HG02642 (cell line): Measurements from ENCODE around the gene CD2AP.
A peak's percentile ranks its signal among the peaks of the same experiment; 100 is the strongest.
"Not testable (repeated sequence)": the region's sequence is repeated elsewhere in the genome, so short reads cannot be mapped to it uniquely, and the experiment has no call there.

Source experiments
- ATAC-seq: cut with Tn5 transposase; IDR thresholded peaks from one replicate; pipeline ENCODE4 v1.9.1; 2021; ENCODE audit warnings: mild to moderate bottlenecking; ENCODE audit not compliant: unreplicated experiment, poor library complexity

CD2AP gene

DNA sequence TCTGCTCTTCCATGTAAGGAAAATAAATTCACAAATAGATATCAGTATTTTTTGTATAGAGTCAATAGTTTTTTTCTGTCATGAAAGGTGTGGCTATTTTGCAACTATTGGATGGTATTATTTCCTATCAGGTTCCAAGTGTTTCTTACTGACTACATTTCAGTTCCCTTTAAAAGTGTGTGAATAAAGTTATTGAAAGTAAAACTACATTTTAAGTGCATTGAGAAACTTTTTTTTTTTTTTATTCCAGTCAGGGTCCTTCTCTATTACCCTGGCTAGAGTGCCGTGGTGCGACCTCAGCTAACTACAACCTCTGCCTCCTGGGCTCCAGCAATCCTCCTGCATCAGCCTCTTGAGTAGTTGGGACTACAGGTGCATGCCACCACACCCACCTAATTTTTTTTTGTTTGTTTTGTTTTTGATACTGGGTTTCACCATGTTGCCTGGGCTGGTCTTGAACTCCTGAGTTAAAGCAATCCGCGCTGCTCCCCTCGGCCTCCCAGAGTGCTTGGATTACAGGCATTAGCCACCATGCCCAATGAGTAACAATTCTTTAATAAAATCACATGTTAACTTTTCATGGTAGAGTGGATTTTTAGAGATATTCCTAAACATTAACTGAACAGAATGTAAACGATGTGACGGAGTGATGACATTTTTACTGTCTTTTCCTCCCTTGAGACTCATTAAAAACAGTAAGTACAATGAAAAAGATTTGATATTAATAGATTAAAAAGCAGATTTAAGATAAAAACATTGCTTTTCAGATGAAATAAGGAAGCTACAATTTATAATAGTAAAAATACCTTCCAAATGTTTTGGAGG is 151.1 kb downstream of the CD2AP start:
- ATAC-seq = no peak

DNA sequence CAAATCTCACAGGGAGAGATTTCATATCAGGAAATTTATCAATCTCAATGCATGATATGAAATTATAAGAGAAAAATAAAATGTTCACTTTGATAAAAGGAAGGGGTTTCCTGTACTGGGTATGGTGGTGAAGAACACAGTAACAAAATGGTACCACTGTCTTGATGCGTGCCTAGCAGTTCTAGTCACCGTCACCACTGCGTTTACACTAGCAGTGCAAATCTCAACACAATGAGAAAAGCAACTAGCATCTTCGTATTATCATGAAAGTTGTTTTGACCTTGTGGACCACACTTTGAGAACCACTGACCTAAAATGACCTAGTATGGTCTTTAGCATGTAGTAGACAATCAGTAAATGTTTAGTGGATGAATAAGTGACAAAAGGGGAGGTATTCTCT is 152.4 kb downstream of the CD2AP start:
- no peak for ATAC-seq

DNA sequence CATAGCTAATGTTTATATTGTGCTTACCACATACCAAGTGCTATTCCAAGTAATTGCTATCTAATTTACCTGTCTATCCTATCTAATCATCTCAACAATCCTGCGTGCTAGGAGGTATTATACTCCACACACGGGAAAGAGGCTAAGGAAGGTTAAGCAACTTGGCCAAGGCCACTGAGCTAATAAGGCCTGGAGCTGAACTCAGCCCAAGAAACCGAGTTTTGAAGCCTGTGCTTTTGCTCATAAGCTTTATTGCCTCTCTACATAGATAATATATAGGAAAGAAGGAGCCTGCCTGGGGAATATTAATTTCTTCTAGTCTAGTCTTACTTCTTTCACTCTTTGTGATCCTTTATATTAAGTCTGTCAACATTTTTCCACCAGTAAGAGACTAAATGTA is 153.0 kb downstream of the CD2AP start:
- ATAC-seq = no peak

DNA sequence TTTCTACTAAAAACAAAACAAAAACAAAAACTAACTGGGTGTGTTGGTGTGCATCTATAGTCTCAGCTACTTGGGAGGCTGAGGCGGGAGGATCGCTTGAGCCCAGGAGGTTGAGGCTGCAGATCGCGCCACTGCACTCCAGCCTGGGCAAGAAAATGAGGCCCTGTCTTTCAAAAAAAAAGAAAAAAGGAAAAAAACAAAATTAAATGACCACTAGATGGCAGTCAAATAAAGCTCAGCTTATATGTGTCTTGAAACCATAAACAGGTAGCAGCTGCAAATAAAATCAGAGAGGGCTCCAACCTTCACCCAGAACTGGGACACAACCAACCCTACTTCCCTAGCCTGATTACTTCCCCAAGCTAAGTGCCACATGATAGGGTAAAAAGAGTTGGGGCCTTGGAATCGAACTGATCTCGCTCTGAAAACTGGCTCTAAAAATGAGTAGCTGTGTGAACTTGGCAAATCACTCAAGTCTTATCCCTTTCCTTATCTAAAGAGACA is 153.7 kb downstream of the CD2AP start:
- ATAC-seq = peak; percentile 50

DNA sequence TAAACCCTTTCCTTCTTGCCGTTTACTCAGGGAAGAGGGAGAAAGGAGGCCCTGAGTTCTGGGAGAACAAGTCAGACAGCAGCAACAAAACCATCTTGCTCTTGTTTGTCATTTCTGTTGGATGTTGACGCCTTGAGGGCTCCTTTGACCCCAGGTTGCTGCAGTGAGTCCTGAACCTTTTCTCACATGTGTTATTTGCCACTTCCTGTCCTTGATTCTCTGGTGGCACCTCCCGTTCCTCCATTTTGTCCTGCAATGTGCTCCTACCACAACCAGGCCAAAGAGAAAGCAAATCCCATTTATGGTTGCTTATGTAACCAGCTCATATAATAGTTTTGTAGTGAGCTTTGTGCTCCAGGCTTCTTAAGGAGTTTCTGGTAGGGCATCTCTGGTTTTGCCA is 154.2 kb downstream of the CD2AP start:
- ATAC-seq = no peak

DNA sequence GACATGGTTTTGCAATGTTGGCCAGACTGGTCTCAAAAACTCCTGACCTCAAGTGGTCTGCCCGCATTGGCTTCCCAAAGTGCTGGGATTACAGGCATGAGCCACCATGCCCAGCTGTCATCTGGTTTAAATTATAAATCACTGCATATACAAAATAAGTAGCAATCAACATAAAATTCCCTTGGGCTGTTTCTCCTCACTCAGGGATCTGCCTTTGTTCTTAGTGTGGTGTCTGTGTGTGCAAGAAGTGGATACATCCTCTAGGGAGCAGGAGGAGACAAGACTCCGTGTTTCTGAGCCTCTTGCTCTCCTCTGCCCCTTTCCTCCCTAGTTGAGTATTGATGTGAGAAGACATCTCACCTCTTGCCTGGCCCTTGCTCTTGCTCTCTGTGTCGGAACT is 155.6 kb downstream of the CD2AP start:
- ATAC-seq = no peak

DNA sequence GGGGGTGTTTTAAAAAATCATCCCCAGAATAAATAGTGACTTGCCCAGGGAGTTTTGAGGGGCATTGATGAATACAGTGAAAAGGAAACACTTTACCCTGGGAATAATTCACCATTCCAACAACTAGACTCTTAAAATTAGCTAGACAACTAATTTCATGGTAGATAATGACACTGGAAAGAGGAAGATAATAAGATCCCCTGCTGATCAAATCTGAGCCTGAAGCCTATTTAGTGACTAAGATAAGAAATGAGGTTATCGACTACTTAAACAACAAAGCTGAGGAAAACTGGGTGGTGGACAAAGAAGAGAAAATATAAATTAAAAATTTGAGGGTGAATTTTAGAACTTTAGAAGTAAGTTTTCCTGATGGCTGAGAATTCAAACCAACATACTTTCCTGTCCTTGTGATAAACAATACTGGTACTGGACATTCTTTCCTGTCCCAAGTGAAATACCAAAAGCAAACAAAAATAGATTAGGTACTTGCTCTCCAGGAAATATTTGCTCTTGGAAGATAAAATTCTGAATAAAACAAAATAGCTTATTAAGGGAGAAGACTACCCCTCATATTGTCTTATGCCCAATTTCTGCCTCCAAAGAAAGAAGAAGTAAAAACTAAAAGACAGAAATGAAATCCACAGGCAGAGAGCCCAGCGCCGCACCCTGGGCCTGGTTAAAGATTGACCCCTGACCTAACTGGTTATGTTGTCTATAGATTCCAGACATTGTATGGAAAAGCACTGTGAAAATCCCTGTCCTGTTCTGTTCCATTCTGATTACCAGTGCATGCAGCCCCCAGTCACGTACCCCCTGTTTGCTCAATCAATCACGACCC is 156.8 kb downstream of the CD2AP start:
- ATAC-seq = no peak

DNA sequence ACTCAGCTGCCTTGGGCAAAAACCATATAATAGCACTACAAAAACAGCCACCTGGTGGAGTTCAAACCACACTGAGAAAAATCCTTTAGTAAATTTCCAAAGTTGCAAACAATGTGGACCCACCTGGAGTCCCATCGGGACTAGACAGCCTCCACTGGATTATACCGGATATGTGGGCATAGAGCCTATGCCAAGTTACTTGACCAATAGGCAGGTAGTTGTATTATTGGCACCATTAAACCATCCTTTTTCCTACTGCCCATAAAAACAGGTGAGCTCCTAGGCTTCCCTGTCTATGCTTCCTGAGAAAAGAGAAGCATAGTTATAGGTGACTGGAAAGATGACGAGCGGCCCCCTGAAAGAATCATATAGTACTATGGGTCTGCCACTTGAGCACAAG is 169.1 kb downstream of the CD2AP start:
- no peak for ATAC-seq

DNA sequence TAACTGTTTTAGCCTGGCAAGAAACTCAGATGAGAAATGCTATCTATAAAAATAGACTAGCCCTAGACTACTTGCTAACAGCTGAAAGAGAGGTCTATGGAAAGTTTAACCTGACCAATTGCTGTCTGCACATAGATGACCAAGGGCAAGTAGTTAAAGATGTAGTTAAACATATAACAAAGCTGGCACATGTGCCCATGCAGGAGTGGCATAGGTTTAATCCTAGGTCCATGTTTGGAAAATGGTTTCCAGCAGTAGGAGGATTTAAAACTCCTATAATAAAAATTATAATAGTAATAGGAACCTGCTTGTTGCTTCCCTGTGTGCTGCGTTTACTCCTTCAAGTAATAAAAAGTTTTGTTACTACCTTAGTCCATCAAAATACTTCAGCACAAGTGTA is 169.6 kb downstream of the CD2AP start:
- ATAC-seq = no peak

DNA sequence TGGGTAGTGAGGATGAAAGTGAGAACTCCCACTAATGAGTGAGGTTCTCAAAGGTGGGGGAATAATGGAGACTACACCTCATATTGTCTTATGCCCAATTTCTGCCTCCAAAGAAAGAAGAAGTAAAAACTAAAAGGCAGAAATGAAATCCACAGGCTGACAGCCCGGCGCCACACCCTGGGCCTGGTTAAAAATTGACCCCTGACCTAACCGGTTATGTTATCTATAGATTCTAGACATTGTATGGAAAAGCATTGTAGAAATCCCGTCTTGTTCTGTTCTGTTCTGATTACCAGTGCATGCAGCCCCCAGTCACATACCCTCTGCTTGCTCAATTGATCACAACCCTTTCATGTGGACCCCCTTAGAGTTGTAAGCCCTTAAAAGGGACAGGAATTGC is 170.0 kb downstream of the CD2AP start:
- ATAC-seq = not testable (repeated sequence)

DNA sequence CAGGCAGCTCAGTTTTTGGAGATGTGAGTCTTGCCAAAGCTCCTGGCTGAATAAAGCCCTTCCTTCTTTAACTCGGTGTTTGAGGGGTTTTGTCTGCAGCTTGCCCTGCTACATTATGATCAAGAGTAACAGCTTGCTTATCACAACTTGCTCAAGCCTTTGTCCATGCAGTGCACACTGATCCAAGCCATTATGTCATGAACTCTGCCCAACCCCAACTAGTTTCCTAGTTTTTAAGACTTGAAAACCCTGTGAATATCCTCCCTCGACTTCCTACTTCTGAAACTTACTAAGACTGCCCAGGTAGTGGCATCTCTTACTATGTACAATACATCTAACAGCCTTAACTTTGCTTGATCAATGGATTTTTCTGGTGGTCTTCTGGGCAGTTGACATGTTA is 170.4 kb downstream of the CD2AP start:
- ATAC-seq = no peak

DNA sequence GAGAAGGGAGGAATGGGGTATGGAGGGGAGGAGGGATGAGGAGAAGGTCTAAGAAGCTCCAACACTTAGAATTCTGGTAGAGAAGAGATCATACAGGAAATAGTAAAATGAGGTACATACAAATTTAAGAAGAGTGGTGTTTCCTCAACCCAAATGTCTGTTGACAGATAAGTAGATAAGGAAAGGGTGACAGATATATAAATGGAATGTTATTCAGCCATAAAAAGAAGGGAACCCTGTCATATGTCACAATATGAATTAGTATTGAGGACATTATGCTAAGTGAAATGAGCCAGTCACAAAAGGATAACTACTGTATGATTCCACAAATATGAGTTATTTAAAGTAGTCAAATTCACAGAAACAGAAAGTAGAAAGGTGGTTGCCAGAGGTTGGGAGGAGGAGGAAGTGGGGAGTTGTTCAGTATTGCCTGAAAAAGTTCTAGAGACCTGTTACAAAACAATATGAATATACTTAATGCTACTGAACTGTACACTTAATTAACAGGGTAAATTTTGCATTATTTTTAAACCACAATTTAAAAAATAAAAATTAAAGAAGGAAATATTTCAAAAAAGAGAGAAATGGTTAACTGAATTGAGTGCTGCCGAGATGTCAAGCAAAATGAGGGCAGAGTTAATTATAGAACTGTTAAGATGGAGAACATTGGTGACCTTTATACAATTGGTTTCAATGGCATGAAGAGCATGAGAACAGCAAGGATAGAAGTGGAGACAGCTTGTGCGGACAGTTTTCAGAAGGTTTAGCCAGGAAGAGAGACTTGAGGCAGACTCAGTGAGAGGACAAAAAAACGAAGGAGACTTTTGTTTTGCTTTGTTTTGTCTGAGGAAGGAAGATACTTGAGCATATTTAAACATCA is 173.2 kb downstream of the CD2AP start:
- peak; percentile 48 for ATAC-seq

DNA sequence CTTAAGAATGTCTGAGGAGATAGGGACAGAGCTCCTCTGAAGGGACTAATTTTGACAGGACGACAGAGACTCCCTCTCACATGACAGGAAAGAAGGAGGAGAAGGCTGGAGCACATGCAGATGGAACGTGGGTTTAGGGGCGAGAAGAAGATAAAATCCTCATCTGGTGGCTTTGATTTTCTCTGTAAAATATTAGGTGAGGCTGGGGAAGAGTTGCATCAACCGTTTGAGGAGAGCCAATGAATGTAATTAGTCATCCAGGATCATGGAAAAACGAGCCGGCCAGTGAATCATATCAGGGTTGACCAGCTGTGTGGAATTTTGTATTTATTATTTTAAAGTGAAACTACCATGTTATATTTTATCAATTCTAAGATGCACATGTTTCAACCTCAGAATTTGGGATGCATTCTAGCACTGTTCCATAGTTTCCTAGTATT is 173.9 kb downstream of the CD2AP start:
- no peak for ATAC-seq

DNA sequence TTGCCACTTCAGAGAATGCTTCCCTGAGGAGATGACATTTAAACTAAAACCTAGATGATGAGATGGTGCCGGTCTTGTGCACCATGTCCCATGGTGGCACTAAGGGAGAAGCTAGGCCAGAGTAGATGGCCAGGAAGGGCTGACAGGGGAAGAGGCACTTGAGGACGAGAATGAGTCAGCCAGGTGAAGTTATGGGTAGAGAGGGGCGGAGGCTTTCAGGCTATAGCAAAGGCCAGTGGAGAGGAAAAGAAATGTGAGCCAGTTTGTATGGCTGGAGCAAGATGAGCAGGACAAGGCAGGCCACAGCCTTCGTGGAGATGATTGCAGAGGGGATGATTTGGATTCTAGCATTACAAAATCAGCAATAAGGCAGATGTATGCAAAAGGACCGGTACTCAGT is 176.1 kb downstream of the CD2AP start:
- ATAC-seq = no peak

DNA sequence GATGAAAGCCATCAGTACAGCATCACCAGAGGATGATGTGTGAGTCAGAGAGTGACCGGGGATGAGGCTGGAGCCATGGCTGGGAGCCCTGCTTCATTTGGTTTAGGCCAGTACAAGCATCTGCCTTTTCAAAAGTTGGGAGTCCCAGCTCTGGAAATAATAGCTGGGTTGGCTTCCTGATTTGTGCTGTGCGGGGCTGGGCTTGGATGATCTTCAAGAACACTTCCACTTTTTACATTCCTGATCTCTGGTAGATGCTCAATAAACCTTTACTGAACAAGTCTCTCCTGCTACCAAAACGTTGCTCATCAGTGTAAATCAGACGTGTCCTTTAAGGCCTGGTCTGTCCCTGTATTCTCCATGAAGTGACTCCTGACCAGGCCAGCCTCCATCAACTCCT is 176.7 kb downstream of the CD2AP start:
- no peak for ATAC-seq

DNA sequence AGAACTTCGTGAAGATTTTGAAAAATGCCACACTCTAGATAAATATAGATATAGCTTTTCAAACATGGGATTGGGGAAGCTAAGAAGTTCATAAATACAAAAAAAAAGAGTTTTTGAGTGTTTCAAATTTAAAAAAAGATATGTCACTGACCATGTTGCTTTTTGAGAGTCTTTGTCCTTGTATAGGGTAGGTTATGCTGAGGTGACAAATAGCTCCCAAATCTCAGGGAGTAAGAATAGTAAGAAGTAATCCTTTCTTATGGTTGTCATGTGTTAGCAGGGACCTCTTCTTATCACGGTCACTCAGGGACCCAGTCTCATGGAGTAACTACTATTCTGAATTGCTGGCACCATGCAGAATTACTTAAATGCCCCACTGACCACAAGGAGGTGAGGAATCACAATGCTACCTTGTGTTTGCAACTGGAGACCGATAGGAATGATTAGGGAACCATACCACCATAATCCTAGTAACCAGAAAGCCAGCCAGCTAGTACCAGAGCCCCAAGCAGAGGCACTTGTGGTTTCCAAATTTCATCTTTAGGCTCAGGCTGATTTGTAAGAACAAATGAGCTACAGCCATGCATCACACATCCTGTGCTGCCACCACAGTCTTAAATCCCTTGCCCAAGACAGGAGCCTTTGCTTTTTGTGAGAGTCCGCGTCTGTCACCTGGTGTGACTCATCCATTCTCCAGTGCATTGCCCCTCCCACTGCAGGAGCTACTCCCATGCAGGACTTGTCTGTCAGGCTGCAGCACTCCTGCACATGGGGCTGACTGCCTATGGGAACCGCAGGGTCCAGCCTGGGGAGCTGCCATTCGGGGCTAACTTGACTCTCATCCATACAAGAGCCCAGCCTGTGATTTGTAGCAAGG is 178.4 kb downstream of the CD2AP start:
- ATAC-seq = no peak

DNA sequence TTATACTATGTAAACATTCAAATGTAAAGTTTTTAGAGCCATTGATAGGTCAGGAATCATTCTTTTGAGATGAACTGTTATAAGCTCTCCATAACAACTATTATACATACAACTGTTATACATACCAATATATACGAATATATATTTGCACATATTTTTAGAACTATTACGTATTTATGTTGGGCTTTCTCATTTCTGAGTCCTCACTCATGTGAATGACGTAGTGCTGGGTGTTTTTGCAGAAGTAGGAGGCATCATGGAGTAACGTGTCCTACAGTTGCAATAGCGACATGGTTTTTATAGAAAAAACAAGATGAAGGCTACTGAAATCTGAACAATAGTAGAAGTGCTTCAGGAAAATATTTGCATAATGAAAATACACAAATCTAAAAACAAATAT is 184.4 kb downstream of the CD2AP start:
- no peak for ATAC-seq

DNA sequence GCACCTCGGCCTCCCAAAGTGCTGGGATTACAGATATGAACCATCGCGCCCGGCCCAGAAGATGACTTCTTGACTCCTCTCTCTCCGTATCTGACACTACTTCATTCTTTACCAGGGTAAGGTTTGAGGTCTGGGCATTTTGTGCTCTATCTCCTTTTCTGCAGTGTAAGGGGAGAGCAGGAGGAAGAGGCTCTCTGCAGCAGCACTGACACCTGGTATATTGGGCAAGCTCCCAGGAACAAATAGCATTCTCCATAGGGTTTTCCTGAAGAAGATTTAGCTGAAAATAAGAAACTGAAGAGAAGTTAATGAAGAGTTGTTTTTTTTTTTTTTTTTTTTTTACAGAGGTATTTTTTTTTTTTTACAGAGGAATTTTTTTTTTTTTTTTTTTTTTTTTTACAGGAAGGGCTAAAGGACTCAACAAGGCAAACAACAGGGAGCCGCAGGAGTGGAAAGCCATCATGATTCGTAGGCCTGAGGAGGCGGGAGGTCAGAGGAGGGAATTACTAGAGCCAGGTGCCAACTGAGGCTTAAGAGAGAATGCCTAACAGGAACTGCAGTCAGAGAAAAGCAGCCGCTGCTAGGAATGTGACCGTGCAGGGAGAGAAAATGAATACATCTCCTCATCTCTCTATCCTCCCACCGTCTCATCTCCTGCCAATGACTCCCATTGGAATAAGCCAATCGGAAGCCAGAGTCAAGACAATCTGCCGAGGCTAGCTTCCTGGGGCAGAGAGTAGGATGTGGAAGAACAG is 186.1 kb downstream of the CD2AP start:
- no peak for ATAC-seq

DNA sequence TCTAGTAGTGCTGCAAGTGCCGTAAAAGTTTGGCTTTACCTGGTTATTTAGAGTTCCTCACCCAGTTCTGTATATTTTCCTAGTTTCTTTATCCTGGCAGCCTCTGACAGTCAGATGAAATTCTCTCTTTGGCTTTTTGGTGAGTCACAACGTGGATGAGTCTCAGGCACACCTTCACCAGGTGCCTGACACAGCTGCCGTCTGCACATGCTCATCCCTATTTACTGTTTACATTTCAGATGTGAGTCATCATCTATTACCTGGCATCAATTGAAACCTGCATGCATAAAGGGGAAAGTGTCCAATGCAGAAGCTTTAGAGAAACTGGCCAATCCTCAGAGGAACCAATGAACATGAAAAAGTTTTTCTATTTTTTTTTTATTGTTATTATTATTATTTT is 187.5 kb downstream of the CD2AP start:
- ATAC-seq = no peak
